Measurements from ENCODE around the gene OR4N5. TPM values are rescaled to one million over a fixed set of nuclear protein-coding genes. Genes with fewer than 3 reads are reported as not detected.
"Not testable (repeated sequence)": the region's sequence is repeated elsewhere in the genome, so short reads cannot be mapped to it uniquely, and the experiment has no call there.

Gene OR4N5
- polyA plus RNA-seq (2013, experiment 1 of 2; ENCODE audit: insufficient read length) = not detected
- not detected for polyA plus RNA-seq (2013, experiment 2 of 2; ENCODE audit: insufficient read length)

- DNase-seq = no peak
Measured at GRCh38 chr14:20138520-20138919, at the start of gene OR4N5. OR4N5 (plus strand) TSS chr14:20138820; CDS start chr14:20143736, 4,916 bp downstream.

GRCh38 chr14:20092050-20092449, 46.6 kb upstream of the OR4N5 start:
- no peak for DNase-seq

GRCh38 chr14:20093442-20093841, 45.2 kb upstream of the OR4N5 start:
- no peak for DNase-seq

- DNase-seq = not testable (repeated sequence)
Measured at GRCh38 chr14:20098926-20099770, 39.5 kb upstream of the OR4N5 start.

- DNase-seq = no peak
Measured at GRCh38 chr14:20110438-20110837, 28.2 kb upstream of the OR4N5 start, which contains the start of gene OR4K17. OR4K17 (plus strand) TSS chr14:20110739; CDS start chr14:20117500, 6,761 bp downstream.

GRCh38 chr14:20112321-20112720, 26.3 kb upstream of the OR4N5 start:
- DNase-seq = no peak

- DNase-seq = no peak
Measured at GRCh38 chr14:20116748-20117147, 21.9 kb upstream of the OR4N5 start.

- DNase-seq = no peak
Measured at GRCh38 chr14:20118795-20119194, 19.8 kb upstream of the OR4N5 start.

GRCh38 chr14:20143911-20144310, 5.3 kb downstream of the OR4N5 start:
- DNase-seq = no peak

GRCh38 chr14:20144820-20145219, 6.2 kb downstream of the OR4N5 start:
- no peak for DNase-seq

GRCh38 chr14:20164462-20164861, 25.8 kb downstream of the OR4N5 start:
- DNase-seq = no peak

GRCh38 chr14:20167091-20167490, 28.5 kb downstream of the OR4N5 start:
- no peak for DNase-seq

GRCh38 chr14:20169852-20170251, 31.2 kb downstream of the OR4N5 start:
- not testable (repeated sequence) for DNase-seq

GRCh38 chr14:20174205-20174604, 35.6 kb downstream of the OR4N5 start:
- DNase-seq = not testable (repeated sequence)

- DNase-seq = no peak
Measured at GRCh38 chr14:20176330-20176729, 37.7 kb downstream of the OR4N5 start.

- no peak for DNase-seq
Measured at GRCh38 chr14:20177433-20177974, 38.9 kb downstream of the OR4N5 start.

- no peak for DNase-seq
Measured at GRCh38 chr14:20179218-20179617, 40.6 kb downstream of the OR4N5 start.

- no peak for DNase-seq
Measured at GRCh38 chr14:20179880-20180279, 41.3 kb downstream of the OR4N5 start.

GRCh38 chr14:20180486-20180885, 41.9 kb downstream of the OR4N5 start:
- DNase-seq = no peak

- no peak for DNase-seq
Measured at GRCh38 chr14:20184181-20184580, 45.6 kb downstream of the OR4N5 start.

GRCh38 chr14:20190596-20190995, 52.0 kb downstream of the OR4N5 start, which contains the start of gene OR11G2:
OR11G2 (plus strand) TSS chr14:20190896; CDS start chr14:20197438, 6,542 bp downstream.
- no peak for DNase-seq

- DNase-seq = no peak
Measured at GRCh38 chr14:20191396-20191795, 52.8 kb downstream of the OR4N5 start.

- DNase-seq = no peak
Measured at GRCh38 chr14:20194101-20194500, 55.5 kb downstream of the OR4N5 start.

All from fibroblast of skin of scalp (primary cell).